Endodermal cell (in vitro differentiated cells): ENCODE results near the gene GALNT1. TPM values are rescaled to one million over a fixed set of nuclear protein-coding genes. Genes with fewer than 3 reads are reported as not detected.

Source experiments
- DNase-seq: peaks from one replicate; pipeline ENCODE4 v3.0.0-alpha.2; 2017
- H3K27ac ChIP-seq: 2 replicates; pipeline ENCODE4 v1.5.1; 2013; ENCODE audit warnings: mild to moderate bottlenecking, low read depth, low read length, moderate library complexity
- H3K27me3 ChIP-seq: 2 replicates; pipeline ENCODE4 v1.6.1; 2013; ENCODE audit warnings: mild to moderate bottlenecking, low read length, moderate library complexity; ENCODE audit not compliant: insufficient read depth, control insufficient read depth, poor library complexity, severe bottlenecking
- H3K36me3 ChIP-seq: 2 replicates; pipeline ENCODE4 v1.7.0; 2013; ENCODE audit warnings: mild to moderate bottlenecking, low read length, moderate library complexity; ENCODE audit not compliant: control insufficient read depth, insufficient read depth
- H3K4me1 ChIP-seq: one replicate; pipeline ENCODE4 v1.7.0; 2013; ENCODE audit warnings: low read length; ENCODE audit not compliant: control insufficient read depth, insufficient read depth
- H3K4me3 ChIP-seq: 2 replicates; pipeline ENCODE4 v1.5.1; 2013; ENCODE audit warnings: mild to moderate bottlenecking, low read length, moderate library complexity
- H3K9ac ChIP-seq: 2 replicates; pipeline ENCODE4 v1.6.1; 2013; ENCODE audit warnings: mild to moderate bottlenecking, low read length, moderate library complexity; ENCODE audit not compliant: poor library complexity, severe bottlenecking; ENCODE audit errors: extremely low read depth
- H3K9me3 ChIP-seq: 2 replicates; pipeline ENCODE4 v1.6.1; 2013; ENCODE audit warnings: mild to moderate bottlenecking, low read length, moderate library complexity; ENCODE audit not compliant: control insufficient read depth
- H3K27ac Mint-ChIP-seq: 2 replicates; pipeline ENCODE4 v1.8.0; 2020; ENCODE audit warnings: mixed read lengths
- H3K27me3 Mint-ChIP-seq: 2 replicates; pipeline ENCODE4 v1.8.0; 2021; ENCODE audit warnings: mild to moderate bottlenecking, mixed read lengths; ENCODE audit not compliant: insufficient read depth
- H3K36me3 Mint-ChIP-seq: 2 replicates; pipeline ENCODE4 v1.8.0; 2020; ENCODE audit warnings: low read depth, mixed read lengths
- H3K4me1 Mint-ChIP-seq: 2 replicates; pipeline ENCODE4 v1.8.0; 2020; ENCODE audit warnings: mixed read lengths
- H3K4me3 Mint-ChIP-seq: 2 replicates; pipeline ENCODE4 v1.8.0; 2020; ENCODE audit warnings: mild to moderate bottlenecking, moderate library complexity, mixed read lengths
- H3K9me3 Mint-ChIP-seq: 2 replicates; pipeline ENCODE4 v1.8.0; 2020; ENCODE audit warnings: mild to moderate bottlenecking, mixed read lengths
- CTCF ChIP-seq: fragments of 200-600 bp; sonication (generic); conservative IDR thresholded peaks from 2 replicates; pipeline ENCODE4 v1.5.0; 2021; ENCODE audit warnings: antibody characterized with exemption, mild to moderate bottlenecking
- WGBS, 2 experiments: methylation state at CpG; one replicate each; pipeline versions ENCODE4 v1.1.5 to v1.1.7; 2013; ENCODE audit warnings: missing lambda C conversion rate in 2 of 2, mixed read lengths in 1 of 2; ENCODE audit not compliant: insufficient coverage in 1 of 2, insufficient read length in 1 of 2; 5-methylcytosine and 5-hydroxymethylcytosine counted together
- total RNA-seq, 2 donors: library from RNA; stranded (reverse); fragmentation: NEBNext Ultra II Directional in 1 of 2; extraction: Animal tissue kit (Norgen Biotek cat#: 25700) in 1 of 2; gene quantifications; 2 replicates in 1 of 2; 3 replicates in 1 of 2; pipeline ENCODE4 v1.2.1, GENCODE V29; 2021

The GALNT1 gene
- total RNA-seq, 2 donors from 2014 or later, result 82.5 to 102 TPM

- Mint-ChIP-seq H3K27ac (peak overlapping the region; percentile 8), H3K4me1 (peaks cover 5% of the 10 kb centered on the region), H3K4me3 (no peak overlapping the region), H3K9me3 (peaks cover 35% of the 10 kb centered on the region), H3K27me3 (no peaks in the 10 kb centered on the region), H3K36me3 (peaks cover 41% of the 10 kb centered on the region)
- H3K27ac ChIP-seq, result no peak overlapping the region
- TF ChIP-seq CTCF, result no peak
- H3K4me1 ChIP-seq, result no peaks in the 10 kb centered on the region
- peak overlapping the region; percentile 24 for H3K4me3 ChIP-seq
- no peaks in the 10 kb centered on the region for H3K27me3 ChIP-seq
- DNase-seq, result no peak
- H3K9ac ChIP-seq, result no peak overlapping the region
- no peaks in the 10 kb centered on the region for H3K36me3 ChIP-seq
- 97 to 100% methylated on average over 2 to 3 of the region's 4 CpGs for WGBS, 2 experiments
- peaks cover 47% of the 10 kb centered on the region for H3K9me3 ChIP-seq
Measured at GRCh38 chr18:35602193-35602820, 20.8 kb downstream of the GALNT1 start.

- Histone ChIP-seq H3K27me3 (no peaks in the 10 kb centered on the region), H3K4me3 (no peak overlapping the region), H3K4me1 (no peaks in the 10 kb centered on the region), H3K36me3 (no peaks in the 10 kb centered on the region), H3K27ac (no peak overlapping the region), H3K9me3 (peaks cover 47% of the 10 kb centered on the region), H3K9ac (no peak overlapping the region)
- H3K36me3 Mint-ChIP-seq, result peaks cover 41% of the 10 kb centered on the region
- no peak overlapping the region for H3K4me3 Mint-ChIP-seq
- H3K27ac Mint-ChIP-seq, result no peak overlapping the region
- no peak for DNase-seq
- H3K27me3 Mint-ChIP-seq, result no peaks in the 10 kb centered on the region
- TF ChIP-seq CTCF, result no peak
- peaks cover 35% of the 10 kb centered on the region for H3K9me3 Mint-ChIP-seq
- peaks cover 8% of the 10 kb centered on the region for H3K4me1 Mint-ChIP-seq
Measured at GRCh38 chr18:35603008-35603407, 21.5 kb downstream of the GALNT1 start.

GRCh38 chr18:35603528-35603927, 22.0 kb downstream of the GALNT1 start:
- peaks cover 36% of the 10 kb centered on the region for H3K36me3 Mint-ChIP-seq
- H3K4me1 Mint-ChIP-seq, result peaks cover 11% of the 10 kb centered on the region
- H3K27me3 ChIP-seq, result no peaks in the 10 kb centered on the region
- no peak for TF ChIP-seq CTCF
- 80 to 87% methylated on average over 1 to 3 of the region's 3 CpGs for WGBS, 2 experiments
- DNase-seq, result no peak
- no peak overlapping the region for H3K27ac Mint-ChIP-seq
- no peak overlapping the region for H3K4me3 ChIP-seq
- no peak overlapping the region for H3K27ac ChIP-seq
- H3K9me3 Mint-ChIP-seq, result peaks cover 31% of the 10 kb centered on the region
- H3K4me1 ChIP-seq, result no peaks in the 10 kb centered on the region
- no peak overlapping the region for H3K9ac ChIP-seq
- no peak overlapping the region for H3K4me3 Mint-ChIP-seq
- H3K9me3 ChIP-seq, result peaks cover 42% of the 10 kb centered on the region
- H3K36me3 ChIP-seq, result no peaks in the 10 kb centered on the region
- no peaks in the 10 kb centered on the region for H3K27me3 Mint-ChIP-seq
